Suppressor macrophage (primary cell): ENCODE results near the gene CTCFL.
"Not testable (repeated sequence)": the region's sequence is repeated elsewhere in the genome, so short reads cannot be mapped to it uniquely, and the experiment has no call there.

Experiments used
- DNase-seq, 4 experiments: peaks; one replicate each; pipeline ENCODE4 v3.0.0-alpha.2; 2020 to 2022

The CTCFL gene

GRCh38 chr20:57479196-57479595 lies 45.7 kb downstream of the CTCFL start:
- DNase-seq, result no peak

- DNase-seq, result no peak
Measured at GRCh38 chr20:57478176-57478575, 46.8 kb downstream of the CTCFL start.

- no peak for DNase-seq
Measured at GRCh38 chr20:57476641-57477461, 48.1 kb downstream of the CTCFL start.

- DNase-seq, result peak in 1 of 4 experiments; percentile 34
Measured at GRCh38 chr20:57476084-57476526, 48.8 kb downstream of the CTCFL start.

GRCh38 chr20:57475388-57476083 lies 49.4 kb downstream of the CTCFL start:
- no peak for DNase-seq

GRCh38 chr20:57474816-57475215 lies 50.1 kb downstream of the CTCFL start:
- no peak for DNase-seq

- peak in 2 of 4 experiments; percentile 30 to 51 for DNase-seq
Measured at GRCh38 chr20:57474205-57474604, 50.7 kb downstream of the CTCFL start.

- peak; percentile 64 to 87 (median 81) for DNase-seq
Measured at GRCh38 chr20:57473246-57474048, 51.5 kb downstream of the CTCFL start.

GRCh38 chr20:57472474-57472873 lies 52.5 kb downstream of the CTCFL start:
- DNase-seq, result not testable (repeated sequence)

- DNase-seq, result no peak
Measured at GRCh38 chr20:57471496-57472372, 53.2 kb downstream of the CTCFL start.

GRCh38 chr20:57470666-57471495 lies 54.1 kb downstream of the CTCFL start:
- no peak for DNase-seq

- no peak for DNase-seq
Measured at GRCh38 chr20:57470212-57470522, 54.8 kb downstream of the CTCFL start.

GRCh38 chr20:57469418-57470211 lies 55.3 kb downstream of the CTCFL start:
- no peak for DNase-seq

- DNase-seq, result no peak
Measured at GRCh38 chr20:57468523-57469417, 56.2 kb downstream of the CTCFL start.

- no peak for DNase-seq
Measured at GRCh38 chr20:57467742-57468141, 57.2 kb downstream of the CTCFL start.

- no peak for DNase-seq
Measured at GRCh38 chr20:57465943-57466342, 59.0 kb downstream of the CTCFL start.

GRCh38 chr20:57465486-57465885 lies 59.5 kb downstream of the CTCFL start:
- DNase-seq, result no peak

GRCh38 chr20:57464642-57465211 lies 60.2 kb downstream of the CTCFL start:
- peak; percentile 88 to 95 (median 92) for DNase-seq

- no peak for DNase-seq
Measured at GRCh38 chr20:57462781-57463180, 62.2 kb downstream of the CTCFL start.
